ENCODE data around the gene MINDY4B. TPM values are rescaled to one million over a fixed set of nuclear protein-coding genes. Genes with fewer than 3 reads are reported as not detected.
A peak's percentile ranks its signal among the peaks of the same experiment; 100 is the strongest.

MINDY4B gene
- total and polyA plus RNA-seq, 2 experiments from 2014 or later: not detected

GRCh38 chr3:150926328-150926727, 21.1 kb upstream of the MINDY4B start:
- peak overlapping the region; percentile 92 for H2AFZ ChIP-seq
- H3F3A ChIP-seq (replicated peaks; ENCODE audit: low read depth): no peaks in the 10 kb centered on the region; the same call in 1 of the 2 replicates
- no peaks in the 10 kb centered on the region for H3K9me2 ChIP-seq (ENCODE audit: insufficient read depth)
- Mint-ChIP-seq H3K9me3 (no peaks in the 10 kb centered on the region; the same call in 2 of the 3 replicates), H3K4me3 (no peak overlapping the region), H3K27ac (no peak overlapping the region), H3K4me1 (peaks cover 28% of the 10 kb centered on the region), H3K27me3 (ENCODE audit: insufficient read depth, low read depth, poor library complexity) (peaks cover 3% of the 10 kb centered on the region), H3K36me3 (ENCODE audit: low read depth) (no peaks in the 10 kb centered on the region)
- DNase-seq (ENCODE audit: low spot score): no peak
- H3K4me1 ChIP-seq (ENCODE audit: insufficient read depth): peaks cover 25% of the 10 kb centered on the region
- TF ChIP-seq STAT1 (IDR thresholded peaks at IDR 0.05; ENCODE audit: unreplicated experiment): no peak
- no peak for TF ChIP-seq EZH2 (IDR thresholded peaks at IDR 0.05; ENCODE audit: low read depth, unreplicated experiment)
- TF ChIP-seq JUNB (IDR thresholded peaks at IDR 0.05; ENCODE audit: unreplicated experiment): no peak
- no peak for TF ChIP-seq ZNF331 (CRISPR knock-in tag; IDR thresholded peaks at IDR 0.05; ENCODE audit: low read depth)
- H3K27ac ChIP-seq (ENCODE audit: low read depth): no peak overlapping the region
- peak overlapping the region; percentile 64 for H3K4me2 ChIP-seq
- no peaks in the 10 kb centered on the region for H3K36me3 ChIP-seq (ENCODE audit: insufficient read depth)
- H4K20me1 ChIP-seq (replicated peaks; ENCODE audit: insufficient read depth): no peaks in the 10 kb centered on the region
- no peaks in the 10 kb centered on the region for H3K27me3 ChIP-seq (ENCODE audit: insufficient read depth)
- H3K4me3 ChIP-seq: no peak overlapping the region
- ATAC-seq: no peak
- no peaks in the 10 kb centered on the region for H3K79me2 ChIP-seq (replicated peaks; ENCODE audit: insufficient read depth)

GRCh38 chr3:150925751-150926201, 20.5 kb upstream of the MINDY4B start:
- H3K36me3 ChIP-seq (ENCODE audit: insufficient read depth): no peaks in the 10 kb centered on the region
- TF ChIP-seq EZH2 (IDR thresholded peaks at IDR 0.05; ENCODE audit: low read depth, unreplicated experiment) (no peak), ZNF331 (CRISPR knock-in tag; IDR thresholded peaks at IDR 0.05; ENCODE audit: low read depth) (no peak), NANOG (IDR thresholded peaks at IDR 0.05; ENCODE audit: borderline replicate concordance) (no peak), STAT1 (IDR thresholded peaks at IDR 0.05; ENCODE audit: unreplicated experiment) (no peak), EZH2phosphoT487 (IDR thresholded peaks at IDR 0.05; ENCODE audit: unreplicated experiment) (no peak), REST (IDR thresholded peaks at IDR 0.05; ENCODE audit: unreplicated experiment) (no peak), ZNF462 (CRISPR knock-in tag; IDR thresholded peaks at IDR 0.05) (peak; percentile 39; the same call in 1 of the 2 replicates), ZNF114 (CRISPR knock-in tag; IDR thresholded peaks at IDR 0.05) (no peak), JUNB (IDR thresholded peaks at IDR 0.05; ENCODE audit: unreplicated experiment) (no peak), CREB1 (CRISPR knock-in tag; IDR thresholded peaks at IDR 0.05; ENCODE audit: low read depth) (0 out of 2 replicates have a peak, but pooled peaks have one; percentile 12)

More at GRCh38 chr3:150925751-150926201, 20.5 kb upstream of the MINDY4B start:
- H3K4me2 ChIP-seq: peak overlapping the region; percentile 64
- ATAC-seq: peak; percentile 89
- no peaks in the 10 kb centered on the region for H3K27me3 ChIP-seq (ENCODE audit: insufficient read depth)
- peaks cover 25% of the 10 kb centered on the region for H3K4me1 ChIP-seq (ENCODE audit: insufficient read depth)
- Mint-ChIP-seq H3K36me3 (ENCODE audit: low read depth) (no peaks in the 10 kb centered on the region), H3K27ac (no peak overlapping the region), H3K27me3 (ENCODE audit: insufficient read depth, low read depth, poor library complexity) (peaks cover 3% of the 10 kb centered on the region), H3K4me1 (peaks cover 30% of the 10 kb centered on the region), H3K9me3 (no peaks in the 10 kb centered on the region; the same call in 2 of the 3 replicates), H3K4me3 (0 out of 3 replicates have a peak overlapping the region, but pooled peaks have one; percentile 3)
- peak overlapping the region; percentile 36; the same call in 1 of the 2 replicates for H3K4me3 ChIP-seq
- DNase-seq (ENCODE audit: low spot score): peak; percentile 96
- H2AFZ ChIP-seq: peak overlapping the region; percentile 92
- H3F3A ChIP-seq (replicated peaks; ENCODE audit: low read depth): no peaks in the 10 kb centered on the region; the same call in 1 of the 2 replicates
- no peaks in the 10 kb centered on the region for H4K20me1 ChIP-seq (replicated peaks; ENCODE audit: insufficient read depth)
- no peaks in the 10 kb centered on the region for H3K9me2 ChIP-seq (ENCODE audit: insufficient read depth)
- no peaks in the 10 kb centered on the region for H3K79me2 ChIP-seq (replicated peaks; ENCODE audit: insufficient read depth)
- no peak overlapping the region for H3K27ac ChIP-seq (ENCODE audit: low read depth)

All from GM23338 (cell line).